ENCODE data around the gene SPRED1.

DNA sequence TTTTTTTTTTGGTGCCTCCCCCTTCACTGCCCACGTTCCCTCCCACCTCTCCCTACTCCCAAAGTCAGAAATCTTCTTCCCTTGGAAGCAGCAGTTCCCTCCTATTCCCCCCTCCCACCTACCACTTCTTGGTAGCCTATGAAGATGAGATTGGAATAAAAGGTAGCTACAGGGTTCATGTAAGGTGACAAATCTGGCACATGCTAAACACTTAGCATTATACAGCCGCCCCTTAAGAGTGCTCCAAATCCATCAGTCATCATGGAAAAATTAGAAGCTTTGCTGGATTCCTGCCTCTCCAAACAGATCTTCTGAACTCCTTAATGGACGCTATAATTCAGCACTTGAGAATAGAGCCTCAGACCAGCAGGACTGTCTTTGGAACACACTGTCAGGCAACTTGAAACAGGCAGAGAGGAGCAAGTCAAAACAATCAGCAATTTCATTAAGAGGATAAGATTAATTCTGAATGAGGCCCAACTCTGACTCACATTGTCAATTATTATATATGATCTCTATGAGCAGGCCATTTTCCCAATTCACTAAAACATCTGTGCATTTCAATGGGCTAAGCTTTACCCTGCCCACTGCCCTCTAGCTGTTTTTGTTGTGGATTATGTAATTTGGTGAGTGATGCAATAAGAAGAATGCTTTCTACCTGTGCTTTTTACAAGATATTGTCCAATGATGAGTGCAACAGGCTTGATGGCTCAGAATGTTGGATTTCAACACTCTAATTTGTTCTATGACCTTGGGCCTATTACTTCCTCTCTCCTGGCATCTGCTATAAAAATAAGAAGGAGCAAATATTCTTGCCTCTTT lies 34.6 kb upstream of the SPRED1 start:
- TF ChIP-seq ZNF512 (tag; IDR thresholded peaks at IDR 0.05) = no peak
- TF ChIP-seq POLR2A (conservative IDR thresholded peaks at IDR 0.05) = no peak
- TF ChIP-seq BACH1 (tag; IDR thresholded peaks at IDR 0.05) = no peak
- no peak for TF ChIP-seq XRCC4 (IDR thresholded peaks at IDR 0.05; ENCODE audit: extremely low read depth, insufficient read depth, insufficient read length)
- TF ChIP-seq HMG20A (CRISPR knock-in tag; conservative IDR thresholded peaks at IDR 0.05) = no peak
- TF ChIP-seq NCOA1 (IDR thresholded peaks at IDR 0.05; ENCODE audit: low read depth) = no peak
- TF ChIP-seq FOXK2 (conservative IDR thresholded peaks at IDR 0.05 in 1 of 2, IDR thresholded peaks at IDR 0.05 in 1 of 2; ENCODE audit: low read depth in 2 of 2) = no peak
- TF ChIP-seq EZH2 (IDR thresholded peaks at IDR 0.05; ENCODE audit: borderline replicate concordance, low read depth, low read length) = no peak
- no peak for TF ChIP-seq EGR1 (conservative IDR thresholded peaks at IDR 0.05)
- TF ChIP-seq HDAC3 (IDR thresholded peaks at IDR 0.05; ENCODE audit: borderline replicate concordance, partially characterized antibody) = no peak
- TF ChIP-seq, protein P1, sequence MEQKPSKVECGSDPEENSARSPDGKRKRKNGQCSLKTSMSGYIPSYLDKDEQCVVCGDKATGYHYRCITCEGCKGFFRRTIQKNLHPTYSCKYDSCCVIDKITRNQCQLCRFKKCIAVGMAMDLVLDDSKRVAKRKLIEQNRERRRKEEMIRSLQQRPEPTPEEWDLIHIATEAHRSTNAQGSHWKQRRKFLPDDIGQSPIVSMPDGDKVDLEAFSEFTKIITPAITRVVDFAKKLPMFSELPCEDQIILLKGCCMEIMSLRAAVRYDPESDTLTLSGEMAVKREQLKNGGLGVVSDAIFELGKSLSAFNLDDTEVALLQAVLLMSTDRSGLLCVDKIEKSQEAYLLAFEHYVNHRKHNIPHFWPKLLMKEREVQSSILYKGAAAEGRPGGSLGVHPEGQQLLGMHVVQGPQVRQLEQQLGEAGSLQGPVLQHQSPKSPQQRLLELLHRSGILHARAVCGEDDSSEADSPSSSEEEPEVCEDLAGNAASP (IDR thresholded peaks at IDR 0.05) = no peak
